ENCODE data around the gene TMEM14B.

GRCh38 chr6:10794239-10794638 lies 46.6 kb downstream of the TMEM14B start:
- TF ChIP-seq PREB (CRISPR knock-in tag; IDR thresholded peaks at IDR 0.05; ENCODE audit: borderline replicate concordance) (no peak), CDX4 (CRISPR knock-in tag; IDR thresholded peaks at IDR 0.05; ENCODE audit: borderline replicate concordance) (no peak), NR1H2 (CRISPR knock-in tag; IDR thresholded peaks at IDR 0.05) (no peak), ESRRA (CRISPR knock-in tag; IDR thresholded peaks at IDR 0.05; ENCODE audit: borderline replicate concordance) (no peak), SOX15 (CRISPR knock-in tag; IDR thresholded peaks at IDR 0.05) (no peak), CTCF (IDR thresholded peaks at IDR 0.05) (no peak)
